Measurements from ENCODE around the gene SYNPO.

The SYNPO gene

DNA sequence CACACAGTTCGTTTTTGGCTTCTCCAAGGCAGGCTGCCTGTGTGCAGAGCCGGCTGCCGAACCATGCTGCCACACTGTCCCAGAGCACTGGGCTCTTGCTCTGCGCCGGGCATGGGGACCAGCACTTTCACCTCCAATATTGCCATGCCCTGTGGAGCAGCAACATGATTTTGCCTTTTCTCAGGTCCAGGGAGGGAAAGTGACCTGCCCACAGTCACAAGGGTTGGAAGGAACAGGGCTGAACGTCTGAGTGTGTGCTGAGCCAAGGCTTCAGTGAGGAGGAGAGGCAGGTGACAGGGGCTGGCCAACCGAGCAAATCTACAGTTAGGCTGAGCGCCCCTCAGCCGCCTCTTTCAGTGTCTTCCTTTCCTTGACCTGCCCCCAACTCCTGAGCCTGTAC, 34.0 kb upstream of the SYNPO start:
- no peak for DNase-seq (ENCODE audit: low read depth)
- no peak overlapping the region for H3K4me3 ChIP-seq (ENCODE audit: low read depth, low read length)
- no peak for TF ChIP-seq CTCF (IDR thresholded peaks at IDR 0.05; ENCODE audit: control insufficient read depth, extremely low read depth, insufficient read depth)

DNA sequence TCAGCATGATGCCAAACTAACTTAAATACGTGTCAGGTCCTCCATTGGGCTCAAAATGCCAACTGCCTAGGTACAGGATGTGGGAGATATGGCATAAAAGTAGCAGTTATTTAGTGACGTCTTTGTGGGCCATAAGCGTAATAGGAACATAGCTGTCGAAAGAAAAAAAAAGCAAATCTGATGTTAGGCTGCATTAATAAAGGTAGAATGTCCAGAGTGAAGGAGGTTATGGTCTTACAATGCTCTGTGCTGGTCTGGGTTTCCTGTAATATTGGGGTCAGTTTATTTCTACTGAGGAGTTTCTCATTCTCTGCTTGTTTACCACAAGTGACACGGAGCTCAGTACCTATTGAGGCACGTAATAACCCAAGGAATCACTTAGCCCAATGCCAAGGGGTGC, 33.4 kb upstream of the SYNPO start:
- no peak for DNase-seq (ENCODE audit: low read depth)
- no peak overlapping the region for H3K4me3 ChIP-seq (ENCODE audit: low read depth, low read length)
- no peak for TF ChIP-seq CTCF (IDR thresholded peaks at IDR 0.05; ENCODE audit: control insufficient read depth, extremely low read depth, insufficient read depth)

GRCh38 chr5:150607991-150608390, 32.5 kb upstream of the SYNPO start:
- no peak overlapping the region for H3K4me3 ChIP-seq (ENCODE audit: low read depth, low read length)
- no peak for TF ChIP-seq CTCF (IDR thresholded peaks at IDR 0.05; ENCODE audit: control insufficient read depth, extremely low read depth, insufficient read depth)
- DNase-seq (ENCODE audit: low read depth), result no peak

DNA sequence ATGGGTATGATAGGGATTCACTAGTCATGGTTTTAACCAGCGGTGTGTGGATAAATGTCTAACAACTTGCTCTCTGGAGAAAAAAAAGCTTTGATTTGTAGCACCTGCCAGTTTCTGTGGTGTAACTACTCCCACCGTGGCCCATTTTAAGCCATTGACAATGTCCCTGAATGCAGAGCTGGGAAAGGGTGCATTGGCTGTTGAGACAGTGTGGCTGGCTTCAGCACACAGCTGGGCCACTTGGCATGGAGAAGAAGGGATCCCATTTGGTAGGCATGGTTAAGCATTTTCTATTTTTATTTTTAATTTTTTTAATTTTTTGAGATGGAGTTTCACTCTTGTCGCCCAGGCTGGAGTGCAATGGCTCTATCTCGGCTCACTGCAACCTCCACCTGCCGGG, 31.5 kb upstream of the SYNPO start:
- no peak for DNase-seq (ENCODE audit: low read depth)
- no peak for TF ChIP-seq CTCF (IDR thresholded peaks at IDR 0.05; ENCODE audit: control insufficient read depth, extremely low read depth, insufficient read depth)

DNA sequence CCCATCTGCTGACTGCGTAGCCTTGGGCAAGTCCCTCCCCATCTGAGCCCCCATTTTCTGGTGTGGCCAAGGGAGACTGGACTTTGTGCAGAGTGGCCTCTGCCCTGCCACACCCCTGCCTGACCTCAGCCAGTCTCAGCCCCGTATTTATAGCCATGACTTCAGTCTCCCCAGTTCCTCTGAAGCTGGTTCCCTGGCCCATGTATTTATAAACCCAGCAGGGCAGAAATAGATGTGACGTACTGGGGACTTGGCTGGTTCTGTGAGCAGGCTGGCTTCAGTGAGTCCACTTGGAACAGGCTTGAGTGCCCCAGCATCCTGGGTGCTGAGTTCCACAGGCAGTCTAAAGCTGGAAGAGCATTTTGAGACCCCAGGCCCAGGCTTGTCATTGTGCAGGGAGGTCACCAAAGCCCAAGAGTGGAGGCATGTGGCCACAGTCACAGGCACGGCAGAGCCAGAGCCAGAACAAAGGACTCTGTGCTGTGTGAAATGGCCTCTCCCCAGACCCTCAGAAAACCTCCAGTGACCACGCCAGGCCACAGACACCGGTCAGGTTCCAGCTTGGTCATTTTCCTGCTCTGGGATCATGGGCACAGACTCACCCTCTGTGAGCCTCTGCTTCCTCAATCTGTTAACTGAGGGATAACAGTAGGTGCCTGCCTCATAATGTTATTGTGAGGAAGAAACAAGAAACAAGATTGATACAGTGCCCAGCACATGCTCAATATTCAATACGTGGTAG, 30.4 kb upstream of the SYNPO start:
- no peak overlapping the region for H3K4me3 ChIP-seq (ENCODE audit: low read depth, low read length)
- no peak for DNase-seq (ENCODE audit: low read depth)
- TF ChIP-seq CTCF (IDR thresholded peaks at IDR 0.05; ENCODE audit: control insufficient read depth, extremely low read depth, insufficient read depth), result no peak

More for the DNA sequence above, 31.5 kb upstream of the SYNPO start:
- no peak overlapping the region for H3K4me3 ChIP-seq (ENCODE audit: low read depth, low read length)

- no peak for TF ChIP-seq CTCF (IDR thresholded peaks at IDR 0.05; ENCODE audit: control insufficient read depth, extremely low read depth, insufficient read depth)
- no peak overlapping the region for H3K4me3 ChIP-seq (ENCODE audit: low read depth, low read length)
- DNase-seq (ENCODE audit: low read depth), result no peak
Measured at GRCh38 chr5:150611026-150611425, 29.4 kb upstream of the SYNPO start.

- DNase-seq (ENCODE audit: low read depth), result no peak
- no peak overlapping the region for H3K4me3 ChIP-seq (ENCODE audit: low read depth, low read length)
- no peak for TF ChIP-seq CTCF (IDR thresholded peaks at IDR 0.05; ENCODE audit: control insufficient read depth, extremely low read depth, insufficient read depth)
Measured at GRCh38 chr5:150612405-150612804, 28.1 kb upstream of the SYNPO start.

All from LNCaP clone FGC (cell line).